Stimulated activated CD4-positive, alpha-beta T cell treated with anti-CD3 and anti-CD28 coated beads, Interleukin-12 subunit alpha, Interleukin-12 subunit beta, amount 100 ng/mL, for 4 hours (primary cell): ENCODE results near the gene NUDT6.
"Not testable (repeated sequence)": the region's sequence is repeated elsewhere in the genome, so short reads cannot be mapped to it uniquely, and the experiment has no call there.

ENCODE experiments used
- DNase-seq: peaks from one replicate; pipeline ENCODE4 v3.0.0-alpha.2; 2020

The NUDT6 gene

GRCh38 chr4:122873146-122873545, 49.3 kb downstream of the NUDT6 start:
- no peak for DNase-seq

- DNase-seq: not testable (repeated sequence)
Observed at GRCh38 chr4:122868235-122868634, 54.2 kb downstream of the NUDT6 start.

GRCh38 chr4:122865425-122865824, 57.0 kb downstream of the NUDT6 start:
- DNase-seq: no peak

- DNase-seq: no peak
Observed at GRCh38 chr4:122863639-122864038, 58.8 kb downstream of the NUDT6 start.

GRCh38 chr4:122861172-122861943, 61.0 kb downstream of the NUDT6 start:
- DNase-seq: no peak

- DNase-seq: no peak
Observed at GRCh38 chr4:122858705-122859104, 63.7 kb downstream of the NUDT6 start.

GRCh38 chr4:122857160-122857559, 65.2 kb downstream of the NUDT6 start:
- no peak for DNase-seq

GRCh38 chr4:122855353-122855890, 67.0 kb downstream of the NUDT6 start:
- DNase-seq: no peak

GRCh38 chr4:122854447-122855352, 67.7 kb downstream of the NUDT6 start:
- no peak for DNase-seq

GRCh38 chr4:122851568-122851967, 70.8 kb downstream of the NUDT6 start:
- no peak for DNase-seq

GRCh38 chr4:122849789-122850188, 72.6 kb downstream of the NUDT6 start:
- DNase-seq: not testable (repeated sequence)

GRCh38 chr4:122847931-122848330, 74.5 kb downstream of the NUDT6 start:
- no peak for DNase-seq

- DNase-seq: no peak
Observed at GRCh38 chr4:122845760-122846159, 76.6 kb downstream of the NUDT6 start.

GRCh38 chr4:122845066-122845465, 77.3 kb downstream of the NUDT6 start:
- no peak for DNase-seq

GRCh38 chr4:122844391-122844790, 78.0 kb downstream of the NUDT6 start:
- DNase-seq: not testable (repeated sequence)

- no peak for DNase-seq
Observed at GRCh38 chr4:122842984-122843531, 79.3 kb downstream of the NUDT6 start.
